ENCODE data around the gene GBF1. TPM values are rescaled to one million over a fixed set of nuclear protein-coding genes. Genes with fewer than 3 reads are reported as not detected.

The GBF1 gene
- total RNA-seq, 1 donor from 2014 or later, result 8.7 TPM

DNA sequence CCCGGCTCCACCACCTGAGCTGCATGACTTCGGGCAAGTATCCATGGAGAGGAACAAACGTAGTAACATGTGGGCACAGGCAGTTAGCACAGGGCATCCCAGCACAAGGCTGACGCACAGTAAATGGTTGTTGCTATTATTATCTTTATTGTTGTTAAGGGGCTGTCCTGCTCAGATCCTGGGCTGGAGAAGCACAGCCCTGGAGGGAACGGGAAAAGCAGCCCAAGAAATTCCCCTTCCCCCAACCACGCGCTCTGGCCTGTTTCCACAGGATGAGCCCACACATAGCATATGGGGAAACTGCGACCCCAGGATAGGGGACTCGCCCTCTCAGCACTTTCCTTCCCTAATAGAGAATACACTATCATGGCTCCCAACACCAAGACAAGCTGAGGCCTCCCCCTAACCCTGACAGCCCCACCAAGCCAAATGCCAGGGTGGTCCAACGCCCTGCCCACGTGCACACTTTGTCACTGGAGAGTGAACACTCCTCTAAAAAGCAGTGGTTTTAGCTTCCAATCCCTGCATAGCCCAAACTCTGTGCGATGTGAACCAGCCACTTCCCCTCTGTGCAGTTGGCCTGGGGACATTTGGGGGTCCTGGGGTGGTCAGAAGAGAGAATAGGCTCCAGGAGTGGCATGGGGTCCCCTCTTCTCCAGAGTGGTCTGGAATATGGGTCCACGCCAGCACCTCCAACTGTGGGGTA is 162.2 kb downstream of the GBF1 start:
- FAIRE-seq (no peak), DNase-seq (ENCODE audit: low read depth) (no peak)
- no peak overlapping the region for H3K4me3 ChIP-seq (ENCODE audit: low read depth, low read length)
- H3K27me3 ChIP-seq (ENCODE audit: control insufficient read depth, insufficient read depth, low read length), result peaks cover 37% of the 10 kb centered on the region
- TF ChIP-seq, protein P1, sequence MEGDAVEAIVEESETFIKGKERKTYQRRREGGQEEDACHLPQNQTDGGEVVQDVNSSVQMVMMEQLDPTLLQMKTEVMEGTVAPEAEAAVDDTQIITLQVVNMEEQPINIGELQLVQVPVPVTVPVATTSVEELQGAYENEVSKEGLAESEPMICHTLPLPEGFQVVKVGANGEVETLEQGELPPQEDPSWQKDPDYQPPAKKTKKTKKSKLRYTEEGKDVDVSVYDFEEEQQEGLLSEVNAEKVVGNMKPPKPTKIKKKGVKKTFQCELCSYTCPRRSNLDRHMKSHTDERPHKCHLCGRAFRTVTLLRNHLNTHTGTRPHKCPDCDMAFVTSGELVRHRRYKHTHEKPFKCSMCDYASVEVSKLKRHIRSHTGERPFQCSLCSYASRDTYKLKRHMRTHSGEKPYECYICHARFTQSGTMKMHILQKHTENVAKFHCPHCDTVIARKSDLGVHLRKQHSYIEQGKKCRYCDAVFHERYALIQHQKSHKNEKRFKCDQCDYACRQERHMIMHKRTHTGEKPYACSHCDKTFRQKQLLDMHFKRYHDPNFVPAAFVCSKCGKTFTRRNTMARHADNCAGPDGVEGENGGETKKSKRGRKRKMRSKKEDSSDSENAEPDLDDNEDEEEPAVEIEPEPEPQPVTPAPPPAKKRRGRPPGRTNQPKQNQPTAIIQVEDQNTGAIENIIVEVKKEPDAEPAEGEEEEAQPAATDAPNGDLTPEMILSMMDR (IDR thresholded peaks at IDR 0.05; ENCODE audit: insufficient read depth, low read length, severe bottlenecking), result no peak
- peaks cover under 1% of the 10 kb centered on the region for H3K36me3 ChIP-seq (ENCODE audit: control insufficient read depth, insufficient read depth, low read length)

GRCh38 chr10:102408131-102408727 is 162.9 kb downstream of the GBF1 start:
- no peaks in the 10 kb centered on the region for H3K36me3 ChIP-seq (ENCODE audit: control insufficient read depth, insufficient read depth, low read length)
- DNase-seq (ENCODE audit: low read depth) (no peak), FAIRE-seq (no peak)
- no peak overlapping the region for H3K4me3 ChIP-seq (ENCODE audit: low read depth, low read length)
- TF ChIP-seq, protein P1 (IDR thresholded peaks at IDR 0.05; ENCODE audit: insufficient read depth, low read length, severe bottlenecking), result no peak
- H3K27me3 ChIP-seq (ENCODE audit: control insufficient read depth, insufficient read depth, low read length), result peaks cover 37% of the 10 kb centered on the region

- Histone ChIP-seq H3K27me3 (ENCODE audit: control insufficient read depth, insufficient read depth, low read length) (peaks cover 37% of the 10 kb centered on the region), H3K36me3 (ENCODE audit: control insufficient read depth, insufficient read depth, low read length) (no peaks in the 10 kb centered on the region), H3K4me3 (ENCODE audit: low read depth, low read length) (peak overlapping the region; percentile 24)
- FAIRE-seq (no peak), DNase-seq (ENCODE audit: low read depth) (no peak)
- TF ChIP-seq, protein P1 (IDR thresholded peaks at IDR 0.05; ENCODE audit: insufficient read depth, low read length, severe bottlenecking), result no peak
Observed at GRCh38 chr10:102408728-102409603, 163.6 kb downstream of the GBF1 start.

DNA sequence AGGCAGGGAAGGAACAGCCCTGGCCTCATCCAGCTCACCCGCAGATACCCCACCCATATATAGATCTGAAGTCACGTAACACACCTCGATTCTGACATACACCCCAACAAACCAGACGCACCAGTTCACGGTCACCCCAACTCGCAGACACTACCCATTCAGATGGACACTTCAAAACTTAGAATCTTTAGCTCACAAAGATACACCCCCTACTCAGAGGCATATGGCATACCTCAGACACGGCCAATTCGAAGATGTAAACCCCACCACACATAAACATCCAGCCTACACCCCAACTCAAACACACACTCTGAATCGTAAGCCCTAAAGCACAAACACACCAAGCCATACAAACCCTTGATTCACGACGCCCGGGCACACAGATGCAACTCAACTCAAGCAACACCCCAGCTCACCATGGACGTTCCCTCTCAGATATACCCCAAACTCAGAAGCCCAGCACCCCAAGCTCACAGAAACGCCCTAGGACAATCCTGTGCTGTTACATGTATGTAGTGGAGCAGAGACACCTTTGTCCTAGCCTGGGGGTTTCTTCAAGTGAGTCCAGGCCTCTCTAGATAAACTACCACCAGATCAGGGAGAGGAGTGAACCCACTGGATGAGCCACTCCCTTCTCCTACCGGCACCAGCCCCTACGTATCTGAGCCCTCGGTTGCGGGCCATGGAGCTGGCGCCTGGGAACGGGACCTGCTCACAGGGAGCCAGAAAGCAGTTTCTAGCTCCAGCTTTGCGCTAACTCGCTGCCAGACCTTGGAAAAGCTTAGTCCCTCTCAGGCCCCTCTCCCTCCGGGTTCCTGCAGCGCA is 164.5 kb downstream of the GBF1 start:
- FAIRE-seq, result peak; percentile 40
- no peak for DNase-seq (ENCODE audit: low read depth)
- TF ChIP-seq, protein P1 (IDR thresholded peaks at IDR 0.05; ENCODE audit: insufficient read depth, low read length, severe bottlenecking), result no peak
- Histone ChIP-seq H3K36me3 (ENCODE audit: control insufficient read depth, insufficient read depth, low read length) (no peaks in the 10 kb centered on the region), H3K27me3 (ENCODE audit: control insufficient read depth, insufficient read depth, low read length) (peaks cover 37% of the 10 kb centered on the region), H3K4me3 (ENCODE audit: low read depth, low read length) (peak overlapping the region; percentile 14)

DNA sequence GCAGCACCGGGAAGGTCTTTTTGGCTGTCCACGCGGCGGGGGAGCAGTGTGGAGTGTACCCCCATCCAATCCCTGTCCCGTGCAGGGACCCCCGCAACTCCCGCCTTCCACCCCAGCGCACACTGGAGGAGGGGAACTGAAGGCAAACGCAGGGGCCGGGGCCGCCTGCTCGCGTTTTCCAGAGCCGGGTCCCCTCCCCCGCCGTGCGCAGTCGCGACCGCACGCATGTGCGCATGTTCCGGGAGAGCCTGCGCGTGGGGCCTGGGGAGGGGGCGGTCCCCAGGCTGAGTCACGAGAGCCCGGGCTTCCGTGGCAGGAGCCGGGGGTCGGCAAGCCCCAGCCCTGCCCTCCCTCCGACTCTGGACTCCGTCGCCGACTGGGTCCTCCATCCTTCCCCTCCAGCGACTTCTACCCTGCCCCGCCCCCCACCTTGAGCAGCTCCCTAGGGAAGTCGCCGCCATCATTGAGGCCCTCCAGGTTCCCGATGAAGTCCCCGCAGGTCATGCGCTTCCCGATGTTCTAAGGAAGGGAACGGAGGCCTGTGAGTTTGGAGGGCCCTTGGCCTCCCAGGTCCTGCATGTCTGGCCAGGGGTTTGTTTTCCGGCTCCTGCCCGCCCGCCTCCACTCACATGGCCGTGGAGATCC is 165.2 kb downstream of the GBF1 start:
- Histone ChIP-seq H3K36me3 (ENCODE audit: control insufficient read depth, insufficient read depth, low read length) (no peaks in the 10 kb centered on the region), H3K27me3 (ENCODE audit: control insufficient read depth, insufficient read depth, low read length) (peaks cover 39% of the 10 kb centered on the region), H3K4me3 (ENCODE audit: low read depth, low read length) (peak overlapping the region; percentile 14)
- DNase-seq (ENCODE audit: low read depth), result no peak
- FAIRE-seq, result no peak
- TF ChIP-seq, protein P1 (IDR thresholded peaks at IDR 0.05; ENCODE audit: insufficient read depth, low read length, severe bottlenecking), result no peak

Data from bronchial epithelial cell (primary cell).